ENCODE data around the gene NAALADL1. TPM values are rescaled to one million over a fixed set of nuclear protein-coding genes. Genes with fewer than 3 reads are reported as not detected.
A peak's percentile ranks its signal among the peaks of the same experiment; 100 is the strongest.
"Not testable (repeated sequence)": the region's sequence is repeated elsewhere in the genome, so short reads cannot be mapped to it uniquely, and the experiment has no call there.

NAALADL1 gene
- total RNA-seq, 2 donors from 2014 or later: 12.5 to 16.0 TPM

DNA sequence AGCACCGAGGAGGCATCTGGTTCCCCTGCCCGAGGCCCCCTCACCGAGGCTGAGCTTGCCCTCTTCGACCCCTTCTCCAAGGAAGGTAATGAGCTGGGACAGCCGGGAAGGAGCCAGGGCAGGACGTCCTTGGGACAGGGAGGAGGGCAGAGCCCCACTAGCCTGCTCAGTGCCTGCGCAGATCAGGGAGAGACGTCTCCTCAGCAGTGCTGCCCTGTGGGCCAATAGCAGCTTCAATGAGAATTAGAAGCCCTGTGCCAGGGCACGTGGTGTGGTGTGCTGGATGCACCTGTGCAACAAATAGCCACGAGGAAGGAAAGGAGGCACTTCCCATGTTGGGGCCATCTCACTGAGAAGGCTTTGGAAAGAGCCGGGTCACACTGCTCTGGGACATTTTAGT, 22.8 kb downstream of the NAALADL1 start:
- no peaks in the 10 kb centered on the region for H3K36me3 Mint-ChIP-seq (ENCODE audit: low read depth)
- no peak overlapping the region for H3K27ac Mint-ChIP-seq
- ATAC-seq: no peak
- H3K4me1 Mint-ChIP-seq: no peaks in the 10 kb centered on the region
- no peaks in the 10 kb centered on the region for H3K9me3 ChIP-seq (ENCODE audit: control insufficient read depth, low read length, poor library complexity, severe bottlenecking)
- no peak overlapping the region for H3K4me3 Mint-ChIP-seq
- no peaks in the 10 kb centered on the region for H3K27me3 Mint-ChIP-seq
- no peak for DNase-seq

DNA sequence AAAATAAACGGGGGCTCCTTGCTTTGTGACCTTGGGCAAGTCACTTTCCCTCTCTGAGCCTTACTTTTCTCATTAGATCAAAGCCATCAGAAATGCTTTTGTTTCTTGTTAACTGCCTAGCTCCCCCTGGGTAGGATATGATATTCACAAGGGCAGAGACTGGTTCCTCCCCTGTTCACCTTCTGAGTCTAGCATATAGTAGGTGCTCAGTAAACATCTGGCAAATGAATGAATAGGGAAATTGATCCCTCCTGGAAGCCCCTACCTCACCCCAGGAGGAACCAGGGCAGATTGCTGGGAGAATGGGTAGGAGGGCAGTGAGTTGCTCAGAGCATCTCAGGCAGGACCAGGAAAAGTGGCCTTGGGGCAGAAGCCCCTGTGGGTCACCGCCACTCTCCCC, 23.9 kb downstream of the NAALADL1 start:
- H3K9me3 ChIP-seq (ENCODE audit: control insufficient read depth, low read length, poor library complexity, severe bottlenecking): no peaks in the 10 kb centered on the region
- ATAC-seq: no peak
- no peaks in the 10 kb centered on the region for H3K4me1 Mint-ChIP-seq
- no peaks in the 10 kb centered on the region for H3K36me3 Mint-ChIP-seq (ENCODE audit: low read depth)
- DNase-seq: no peak
- H3K27me3 Mint-ChIP-seq: no peaks in the 10 kb centered on the region
- H3K27ac Mint-ChIP-seq: no peak overlapping the region
- H3K4me3 Mint-ChIP-seq: no peak overlapping the region

DNA sequence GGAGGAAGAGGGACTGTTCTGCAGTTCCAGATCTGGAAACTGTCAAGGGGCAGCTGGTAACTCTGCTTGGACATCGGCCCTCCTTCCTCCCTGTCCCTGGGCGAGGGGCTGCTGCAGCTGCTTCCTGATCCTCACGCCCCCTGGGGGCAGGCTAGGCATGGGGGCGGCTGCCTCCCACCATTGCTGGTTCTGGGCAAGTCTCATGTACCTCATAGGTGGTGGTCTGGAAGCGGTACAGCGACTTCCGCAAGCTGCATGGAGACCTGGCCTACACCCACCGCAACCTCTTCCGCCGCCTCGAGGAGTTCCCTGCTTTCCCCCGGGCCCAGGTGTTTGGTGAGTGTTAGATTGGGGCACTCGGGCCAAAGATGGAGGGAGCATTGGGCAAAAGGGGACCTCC, 26.1 kb downstream of the NAALADL1 start:
- Mint-ChIP-seq H3K27ac (peak overlapping the region; percentile 32), H3K36me3 (ENCODE audit: low read depth) (no peaks in the 10 kb centered on the region), H3K4me3 (no peak overlapping the region), H3K27me3 (no peaks in the 10 kb centered on the region), H3K4me1 (peaks cover 7% of the 10 kb centered on the region)
- ATAC-seq: no peak
- DNase-seq: no peak
- H3K9me3 ChIP-seq (ENCODE audit: control insufficient read depth, low read length, poor library complexity, severe bottlenecking): no peaks in the 10 kb centered on the region

DNA sequence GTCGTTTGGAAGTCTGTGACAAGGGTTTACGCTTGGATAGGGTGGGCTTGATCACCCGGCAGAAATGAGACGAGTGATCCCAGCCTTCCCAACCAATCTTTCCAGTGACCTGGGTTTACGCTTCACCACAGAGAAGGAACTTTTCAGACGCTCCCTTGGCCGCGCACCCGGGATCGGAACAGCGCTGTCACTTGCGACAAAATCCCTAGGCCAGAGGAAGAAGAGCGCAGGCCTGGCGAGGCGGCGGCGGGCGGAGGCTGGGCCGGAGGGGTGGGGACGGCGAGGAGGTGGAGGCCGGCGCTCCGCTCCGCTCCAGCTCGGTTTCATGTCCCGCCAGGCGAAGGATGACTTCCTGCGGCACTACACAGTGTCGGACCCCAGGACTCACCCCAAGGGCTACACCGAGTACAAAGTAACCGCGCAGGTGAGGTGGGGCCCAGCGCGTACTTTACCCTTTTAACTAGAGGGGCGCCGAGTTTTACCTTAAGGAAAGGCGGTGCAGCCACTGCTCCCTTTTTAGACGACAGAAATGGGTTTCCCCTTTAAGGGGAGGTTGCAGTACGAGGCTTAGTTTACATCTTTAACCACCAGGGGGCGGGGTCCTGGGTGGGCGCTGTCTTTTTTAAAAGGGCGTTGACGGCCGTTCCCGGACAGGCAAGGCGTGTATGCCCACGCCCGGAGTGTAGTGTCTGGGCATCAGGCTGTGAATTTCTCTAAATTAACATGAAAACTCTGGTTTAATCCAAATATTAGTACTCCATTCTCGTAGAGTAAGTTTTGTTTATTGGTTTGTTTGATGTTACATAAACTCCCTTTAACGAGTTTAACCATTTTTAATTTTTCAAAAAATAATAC, 30.9 kb downstream of the NAALADL1 start, which contains the start of gene SNX15:
Gene SNX15, plus strand, starts transcription at position 227 of the 855 bp plus-strand sequence. Its CDS starts 99 bp downstream, at position 326.
- peak within 1 kb of the TSS; percentile 74 for H3K4me3 Mint-ChIP-seq

GRCh38 chr11:65026810-65027209, 31.5 kb downstream of the NAALADL1 start:
- no peaks in the 10 kb centered on the region for H3K9me3 ChIP-seq (ENCODE audit: control insufficient read depth, low read length, poor library complexity, severe bottlenecking)
- no peak for DNase-seq
- Mint-ChIP-seq H3K4me1 (peaks cover 11% of the 10 kb centered on the region), H3K27me3 (no peaks in the 10 kb centered on the region), H3K4me3 (peak overlapping the region; percentile 74), H3K27ac (peak overlapping the region; percentile 84), H3K36me3 (ENCODE audit: low read depth) (no peaks in the 10 kb centered on the region)
- ATAC-seq: no peak

More for the DNA sequence above, 30.9 kb downstream of the NAALADL1 start, which contains the start of gene SNX15:
- ATAC-seq (peak; percentile 94), DNase-seq (peak; percentile 73 to 83 (median 79))
- H3K9me3 ChIP-seq (ENCODE audit: control insufficient read depth, low read length, poor library complexity, severe bottlenecking): no peaks in the 10 kb centered on the region
- no peaks in the 10 kb centered on the region for H3K36me3 Mint-ChIP-seq (ENCODE audit: low read depth)
- H3K27me3 Mint-ChIP-seq: no peaks in the 10 kb centered on the region
- peak within 1 kb of the TSS; percentile 84 for H3K27ac Mint-ChIP-seq
- H3K4me1 Mint-ChIP-seq: peaks cover 11% of the 10 kb centered on the region

- not testable (repeated sequence) for H3K9me3 ChIP-seq (ENCODE audit: control insufficient read depth, low read length, poor library complexity, severe bottlenecking); DNase-seq; ATAC-seq; H3K36me3 Mint-ChIP-seq (ENCODE audit: low read depth); H3K27ac Mint-ChIP-seq; H3K27me3 Mint-ChIP-seq; H3K4me3 Mint-ChIP-seq
- H3K4me1 Mint-ChIP-seq: peaks cover 11% of the 10 kb centered on the region
Observed at GRCh38 chr11:65023502-65023901, 34.9 kb downstream of the NAALADL1 start.

GRCh38 chr11:65021509-65021908, 36.8 kb downstream of the NAALADL1 start:
- Mint-ChIP-seq H3K36me3 (ENCODE audit: low read depth) (peaks cover 2% of the 10 kb centered on the region), H3K27ac (no peak overlapping the region), H3K4me1 (peaks cover 6% of the 10 kb centered on the region), H3K27me3 (no peaks in the 10 kb centered on the region), H3K4me3 (no peak overlapping the region)
- DNase-seq (no peak), ATAC-seq (no peak)
- no peaks in the 10 kb centered on the region for H3K9me3 ChIP-seq (ENCODE audit: control insufficient read depth, low read length, poor library complexity, severe bottlenecking)

DNA sequence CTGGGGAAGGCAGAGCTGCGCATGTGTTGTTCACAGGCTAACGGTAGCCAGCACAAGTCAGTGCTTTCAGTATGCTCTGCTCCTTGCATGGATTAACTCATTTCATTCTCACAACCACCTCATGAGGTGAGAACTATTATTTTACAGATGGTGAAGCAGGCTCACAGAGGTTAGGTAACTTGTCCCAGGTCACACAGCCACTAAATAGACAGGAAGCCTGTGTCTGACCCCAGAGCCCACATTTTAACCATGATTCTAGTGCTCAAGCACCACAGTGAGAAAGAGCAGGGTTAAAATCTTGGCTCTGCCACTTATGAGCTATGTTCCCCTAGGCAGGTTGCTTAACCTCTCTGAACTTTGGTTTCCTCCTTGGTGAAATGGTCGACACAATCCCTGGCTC, 37.4 kb downstream of the NAALADL1 start:
- DNase-seq (no peak), ATAC-seq (no peak)
- no peaks in the 10 kb centered on the region for H3K9me3 ChIP-seq (ENCODE audit: control insufficient read depth, low read length, poor library complexity, severe bottlenecking)
- Mint-ChIP-seq H3K36me3 (ENCODE audit: low read depth) (peaks cover 5% of the 10 kb centered on the region), H3K4me3 (no peak overlapping the region), H3K27me3 (no peaks in the 10 kb centered on the region), H3K27ac (no peak overlapping the region), H3K4me1 (peaks cover 11% of the 10 kb centered on the region)

GRCh38 chr11:65019824-65020223, 38.5 kb downstream of the NAALADL1 start:
- Mint-ChIP-seq H3K27me3 (no peaks in the 10 kb centered on the region), H3K36me3 (ENCODE audit: low read depth) (peaks cover 5% of the 10 kb centered on the region), H3K4me3 (no peak overlapping the region), H3K27ac (no peak overlapping the region), H3K4me1 (peaks cover 17% of the 10 kb centered on the region)
- DNase-seq (no peak), ATAC-seq (no peak)
- H3K9me3 ChIP-seq (ENCODE audit: control insufficient read depth, low read length, poor library complexity, severe bottlenecking): no peaks in the 10 kb centered on the region

- Mint-ChIP-seq H3K27me3 (no peaks in the 10 kb centered on the region), H3K36me3 (ENCODE audit: low read depth) (peaks cover 5% of the 10 kb centered on the region), H3K27ac (no peak overlapping the region), H3K4me1 (peaks cover 24% of the 10 kb centered on the region), H3K4me3 (no peak overlapping the region)
- H3K9me3 ChIP-seq (ENCODE audit: control insufficient read depth, low read length, poor library complexity, severe bottlenecking): no peaks in the 10 kb centered on the region
- no peak for DNase-seq
- no peak for ATAC-seq
Observed at GRCh38 chr11:65017937-65018336, 40.4 kb downstream of the NAALADL1 start.

- Mint-ChIP-seq H3K4me1 (peaks cover 26% of the 10 kb centered on the region), H3K27ac (no peak overlapping the region), H3K27me3 (no peaks in the 10 kb centered on the region), H3K4me3 (peak overlapping the region; percentile 21), H3K36me3 (ENCODE audit: low read depth) (peaks cover 5% of the 10 kb centered on the region)
- H3K9me3 ChIP-seq (ENCODE audit: control insufficient read depth, low read length, poor library complexity, severe bottlenecking): no peaks in the 10 kb centered on the region
- ATAC-seq (no peak), DNase-seq (no peak)
Observed at GRCh38 chr11:65016705-65017104, 41.6 kb downstream of the NAALADL1 start.

DNA sequence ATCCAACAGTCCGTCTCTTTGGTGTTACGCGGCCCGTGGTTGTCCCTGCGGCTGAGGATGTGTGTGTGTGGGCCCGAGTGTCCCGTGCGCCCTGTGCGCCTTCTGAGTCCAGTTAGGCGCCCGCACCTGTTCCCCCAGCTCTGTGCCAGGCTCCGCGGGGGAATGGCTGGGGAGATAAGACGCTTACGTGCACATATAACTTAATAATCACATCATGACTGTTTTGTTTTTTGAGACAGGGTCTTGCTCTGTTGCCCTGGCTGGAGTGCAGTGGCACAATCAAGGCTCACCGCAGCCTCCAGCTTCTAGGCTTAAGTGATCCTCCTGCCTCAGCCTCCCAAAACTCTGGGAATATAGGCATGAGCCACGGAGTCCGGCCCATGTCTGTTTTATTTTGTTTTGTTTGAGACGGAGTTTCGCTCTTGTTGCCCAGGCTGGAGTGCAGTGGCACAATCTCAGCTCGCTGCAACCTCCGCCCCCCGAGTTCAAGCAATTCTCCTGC, 43.6 kb downstream of the NAALADL1 start:
- H3K9me3 ChIP-seq (ENCODE audit: control insufficient read depth, low read length, poor library complexity, severe bottlenecking): no peaks in the 10 kb centered on the region
- peak overlapping the region; percentile 88 for H3K4me3 Mint-ChIP-seq
- ATAC-seq: no peak
- no peaks in the 10 kb centered on the region for H3K27me3 Mint-ChIP-seq
- peaks cover 26% of the 10 kb centered on the region for H3K4me1 Mint-ChIP-seq
- H3K36me3 Mint-ChIP-seq (ENCODE audit: low read depth): peaks cover 5% of the 10 kb centered on the region
- DNase-seq: no peak
- H3K27ac Mint-ChIP-seq: peak overlapping the region; percentile 67

GRCh38 chr11:65013888-65014725, 44.2 kb downstream of the NAALADL1 start, which contains the start of gene ARL2:
TSS of gene ARL2 (plus strand) at chr11:65014160. CDS start at chr11:65014208, 48 bp downstream.
- H3K4me1 Mint-ChIP-seq: peaks cover 26% of the 10 kb centered on the region
- ATAC-seq: peak; percentile 83
- H3K27me3 Mint-ChIP-seq: no peaks in the 10 kb centered on the region
- peak within 1 kb of the TSS; percentile 88 for H3K27ac Mint-ChIP-seq
- H3K36me3 Mint-ChIP-seq (ENCODE audit: low read depth): peaks cover 5% of the 10 kb centered on the region
- DNase-seq: peak; percentile 74 to 80 (median 79)
- H3K9me3 ChIP-seq (ENCODE audit: control insufficient read depth, low read length, poor library complexity, severe bottlenecking): no peaks in the 10 kb centered on the region
- H3K4me3 Mint-ChIP-seq: peak within 1 kb of the TSS; percentile 94
